ENCODE data around the gene LIMD2. TPM values are rescaled to one million over a fixed set of nuclear protein-coding genes. Genes with fewer than 3 reads are reported as not detected.

Gene LIMD2
- total RNA-seq, 1 experiment from 2014 or later = 119 TPM

DNA sequence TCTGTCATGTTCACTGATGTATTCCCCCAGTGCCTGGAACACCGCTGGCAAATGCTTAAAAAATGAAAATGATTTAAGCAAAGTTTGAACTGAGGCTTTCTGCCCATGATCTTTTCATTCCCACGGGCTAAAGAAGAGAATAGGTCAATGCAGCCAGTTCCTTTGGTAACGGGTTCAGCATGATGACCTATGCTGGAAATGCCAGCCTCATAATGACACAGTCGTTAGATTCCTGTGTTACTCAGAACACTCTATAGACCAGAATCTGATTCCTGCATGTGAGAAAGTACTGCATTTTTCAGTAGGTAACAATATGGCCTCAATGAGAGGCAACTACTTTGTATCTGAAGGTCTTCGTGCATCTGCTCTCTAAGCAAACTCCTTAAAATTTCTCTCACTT, 19.1 kb upstream of the LIMD2 start:
- intact Hi-C loops (cut with micrococcal nuclease; ENCODE audit: unreplicated experiment) = no loop called here
- Histone ChIP-seq H3K27me3 (replicated peaks; ENCODE audit: insufficient read depth, low read depth, low read length, poor library complexity) (no peaks in the 10 kb centered on the region), H3K9me3 (ENCODE audit: low read depth, low read length, poor library complexity, severe bottlenecking) (no peaks in the 10 kb centered on the region), H3K27ac (ENCODE audit: low read depth, low read length, poor library complexity, severe bottlenecking) (no peak overlapping the region), H3K4me1 (ENCODE audit: insufficient read depth, low read length, poor library complexity, severe bottlenecking) (no peaks in the 10 kb centered on the region), H3K36me3 (ENCODE audit: insufficient read depth, low read length, poor library complexity, severe bottlenecking) (peaks cover 12% of the 10 kb centered on the region), H3K4me3 (ENCODE audit: low read depth, low read length, poor library complexity, severe bottlenecking) (no peak overlapping the region)
- TF ChIP-seq, protein P1, sequence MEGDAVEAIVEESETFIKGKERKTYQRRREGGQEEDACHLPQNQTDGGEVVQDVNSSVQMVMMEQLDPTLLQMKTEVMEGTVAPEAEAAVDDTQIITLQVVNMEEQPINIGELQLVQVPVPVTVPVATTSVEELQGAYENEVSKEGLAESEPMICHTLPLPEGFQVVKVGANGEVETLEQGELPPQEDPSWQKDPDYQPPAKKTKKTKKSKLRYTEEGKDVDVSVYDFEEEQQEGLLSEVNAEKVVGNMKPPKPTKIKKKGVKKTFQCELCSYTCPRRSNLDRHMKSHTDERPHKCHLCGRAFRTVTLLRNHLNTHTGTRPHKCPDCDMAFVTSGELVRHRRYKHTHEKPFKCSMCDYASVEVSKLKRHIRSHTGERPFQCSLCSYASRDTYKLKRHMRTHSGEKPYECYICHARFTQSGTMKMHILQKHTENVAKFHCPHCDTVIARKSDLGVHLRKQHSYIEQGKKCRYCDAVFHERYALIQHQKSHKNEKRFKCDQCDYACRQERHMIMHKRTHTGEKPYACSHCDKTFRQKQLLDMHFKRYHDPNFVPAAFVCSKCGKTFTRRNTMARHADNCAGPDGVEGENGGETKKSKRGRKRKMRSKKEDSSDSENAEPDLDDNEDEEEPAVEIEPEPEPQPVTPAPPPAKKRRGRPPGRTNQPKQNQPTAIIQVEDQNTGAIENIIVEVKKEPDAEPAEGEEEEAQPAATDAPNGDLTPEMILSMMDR (conservative IDR thresholded peaks at IDR 0.05; ENCODE audit: low read depth, low read length) = no peak
- TF ChIP-seq EZH2 (IDR thresholded peaks at IDR 0.05; ENCODE audit: borderline replicate concordance, low read depth, low read length, poor library complexity, severe bottlenecking) = no peak
- POLR2A ChIA-PET (ENCODE audit: low non-redundant PET) = interaction anchor here (0.6 kb wide), 1 partner anchor 13 kb away, joined by 3 read pairs; no protein-coding TSS in a partner anchor
- no TSS peak for BruUV-seq (replicated peaks)
- DNase-seq (ENCODE audit: low spot score) = no peak
- CTCF ChIA-PET = no interaction called here

DNA sequence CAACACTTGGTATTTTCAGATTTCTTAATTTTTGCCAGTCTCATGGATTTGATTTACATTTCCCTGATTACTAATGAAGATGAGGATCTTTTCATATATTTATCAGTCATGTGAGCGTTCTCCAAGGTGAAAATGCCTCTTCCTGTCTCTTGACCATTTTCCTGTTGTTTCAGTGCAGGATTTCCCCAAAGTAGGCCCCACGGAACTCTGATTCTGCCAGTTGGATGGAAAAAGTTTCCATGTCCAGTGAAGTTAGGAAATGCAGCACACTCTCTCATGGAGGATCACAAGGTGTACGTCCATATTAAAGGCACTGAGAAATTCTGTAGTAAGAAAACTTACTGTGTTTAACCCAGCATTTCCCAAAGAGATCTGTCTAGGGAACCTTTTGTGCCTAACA, 16.5 kb upstream of the LIMD2 start:
- H3K4me1 ChIP-seq (ENCODE audit: insufficient read depth, low read length, poor library complexity, severe bottlenecking) = no peaks in the 10 kb centered on the region
- no peaks in the 10 kb centered on the region for H3K9me3 ChIP-seq (ENCODE audit: low read depth, low read length, poor library complexity, severe bottlenecking)
- no peak overlapping the region for H3K27ac ChIP-seq (ENCODE audit: low read depth, low read length, poor library complexity, severe bottlenecking)
- BruUV-seq (replicated peaks) = no TSS peak
- intact Hi-C loops (cut with micrococcal nuclease; ENCODE audit: unreplicated experiment) = no loop called here
- H3K36me3 ChIP-seq (ENCODE audit: insufficient read depth, low read length, poor library complexity, severe bottlenecking) = peaks cover 10% of the 10 kb centered on the region
- no peaks in the 10 kb centered on the region for H3K27me3 ChIP-seq (replicated peaks; ENCODE audit: insufficient read depth, low read depth, low read length, poor library complexity)
- ChIA-PET CTCF (no interaction called here), POLR2A (ENCODE audit: low non-redundant PET) (interaction anchor here (0.6 to 0.7 kb wide), 2 partner anchors 15 to 213 kb away, joined by 12 to 15 read pairs; no protein-coding TSS in a partner anchor)
- H3K4me3 ChIP-seq (ENCODE audit: low read depth, low read length, poor library complexity, severe bottlenecking) = no peak overlapping the region
- no peak for TF ChIP-seq EZH2 (IDR thresholded peaks at IDR 0.05; ENCODE audit: borderline replicate concordance, low read depth, low read length, poor library complexity, severe bottlenecking)
- TF ChIP-seq, protein P1 (conservative IDR thresholded peaks at IDR 0.05; ENCODE audit: low read depth, low read length) = no peak
- no peak for DNase-seq (ENCODE audit: low spot score)

DNA sequence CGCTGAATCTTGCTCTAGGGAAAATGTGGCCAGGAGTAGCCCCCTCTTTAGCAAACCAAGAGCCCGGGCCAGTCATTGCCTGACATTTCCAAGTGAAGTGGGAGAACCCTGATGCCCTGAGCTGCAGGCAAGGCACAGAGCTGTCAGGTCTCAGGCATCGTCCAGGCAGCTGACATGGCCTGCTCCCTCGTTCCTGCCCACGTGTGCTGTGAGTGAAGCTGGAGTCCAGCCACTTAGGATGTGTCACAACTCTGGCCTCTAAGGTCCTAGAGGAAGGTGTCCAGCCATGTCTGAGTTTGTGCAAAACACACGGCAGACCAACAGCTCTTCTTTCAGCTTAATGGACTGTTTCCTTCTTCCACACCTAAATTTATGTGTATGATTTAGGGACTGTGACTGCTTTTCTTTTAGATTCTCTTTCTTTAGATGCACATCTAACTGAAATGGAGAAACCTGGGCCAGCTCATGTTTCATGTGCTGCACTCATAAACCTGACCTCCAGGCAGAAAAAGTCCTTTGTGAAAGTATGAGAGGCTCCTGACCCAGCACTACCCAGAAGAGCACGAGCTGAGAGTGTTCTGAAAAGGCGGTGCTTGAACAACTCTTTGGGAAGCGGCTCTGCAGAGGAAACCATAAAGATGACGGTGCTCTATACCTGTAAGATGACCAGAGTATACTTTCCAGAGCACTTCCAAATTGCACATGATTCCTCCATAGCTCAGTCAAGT, 14.8 kb upstream of the LIMD2 start:
- Histone ChIP-seq H3K27me3 (replicated peaks; ENCODE audit: insufficient read depth, low read depth, low read length, poor library complexity) (no peaks in the 10 kb centered on the region), H3K36me3 (ENCODE audit: insufficient read depth, low read length, poor library complexity, severe bottlenecking) (peaks cover 22% of the 10 kb centered on the region), H3K4me1 (ENCODE audit: insufficient read depth, low read length, poor library complexity, severe bottlenecking) (no peaks in the 10 kb centered on the region), H3K4me3 (ENCODE audit: low read depth, low read length, poor library complexity, severe bottlenecking) (no peak overlapping the region), H3K9me3 (ENCODE audit: low read depth, low read length, poor library complexity, severe bottlenecking) (no peaks in the 10 kb centered on the region), H3K27ac (ENCODE audit: low read depth, low read length, poor library complexity, severe bottlenecking) (no peak overlapping the region)
- DNase-seq (ENCODE audit: low spot score) = no peak
- TF ChIP-seq EZH2 (IDR thresholded peaks at IDR 0.05; ENCODE audit: borderline replicate concordance, low read depth, low read length, poor library complexity, severe bottlenecking) = no peak
- TF ChIP-seq, protein P1 (conservative IDR thresholded peaks at IDR 0.05; ENCODE audit: low read depth, low read length) = no peak
- POLR2A ChIA-PET (ENCODE audit: low non-redundant PET) = no interaction called here
- CTCF ChIA-PET = no interaction called here
- BruUV-seq (replicated peaks) = no TSS peak
- intact Hi-C loops (cut with micrococcal nuclease; ENCODE audit: unreplicated experiment) = no loop called here

Data from A673 (cell line).